GM23338 (cell line): ENCODE measurements around the gene CPSF6. TPM values are rescaled to one million over a fixed set of nuclear protein-coding genes. Genes with fewer than 3 reads are reported as not detected.

Experiments used
- ATAC-seq: fragments of 200-7000 bp; cut with Tn5 transposase; 3 replicates; pipeline ENCODE4 v1.9.1; 2020
- DNase-seq: peaks from one replicate; pipeline ENCODE4 v3.0.0-alpha.2; 2015; ENCODE audit warnings: low spot score
- H2AFZ ChIP-seq: fragments of 200-600 bp; sonication (generic); 2 replicates; pipeline ENCODE4 v1.8.0; 2016; ENCODE audit warnings: antibody characterized with exemption, mild to moderate bottlenecking, moderate library complexity
- H3F3A ChIP-seq: fragments of 200-600 bp; sonication (generic); replicated peaks from 2 replicates; pipeline ENCODE4 v1.8.0; 2017; ENCODE audit warnings: antibody characterized with exemption, mixed run types, low read depth
- H3K27ac ChIP-seq: fragments of 200-600 bp; sonication (generic); 2 replicates; pipeline ENCODE4 v1.6.1; 2016; ENCODE audit warnings: low read depth
- H3K27me3 ChIP-seq: fragments of 200-600 bp; sonication (generic); 2 replicates; pipeline ENCODE4 v1.8.0; 2016; ENCODE audit warnings: mild to moderate bottlenecking, mixed run types, moderate library complexity; ENCODE audit not compliant: insufficient read depth
- H3K36me3 ChIP-seq: fragments of 200-600 bp; sonication (generic); 2 replicates; pipeline ENCODE4 v1.8.0; 2016; ENCODE audit warnings: mild to moderate bottlenecking; ENCODE audit not compliant: insufficient read depth
- H3K4me1 ChIP-seq: fragments of 200-600 bp; sonication (generic); 2 replicates; pipeline ENCODE4 v1.8.0; 2016; ENCODE audit warnings: mild to moderate bottlenecking, moderate library complexity; ENCODE audit not compliant: insufficient read depth
- H3K4me2 ChIP-seq: fragments of 200-600 bp; sonication (generic); 2 replicates; pipeline ENCODE4 v1.7.1; 2017; ENCODE audit warnings: mixed run types
- H3K4me3 ChIP-seq: fragments of 200-600 bp; sonication (generic); 2 replicates; pipeline ENCODE4 v1.6.1; 2016; ENCODE audit warnings: mixed run types
- H3K79me2 ChIP-seq: fragments of 200-600 bp; sonication (generic); replicated peaks from 2 replicates; pipeline ENCODE4 v1.8.0; 2017; ENCODE audit warnings: mild to moderate bottlenecking; ENCODE audit not compliant: insufficient read depth
- H3K9me2 ChIP-seq: fragments of 200-600 bp; sonication (generic); 2 replicates; pipeline ENCODE4 v1.8.0; 2017; ENCODE audit not compliant: insufficient read depth
- H4K20me1 ChIP-seq: fragments of 200-600 bp; sonication (generic); replicated peaks from 2 replicates; pipeline ENCODE4 v1.8.0; 2017; ENCODE audit warnings: mild to moderate bottlenecking; ENCODE audit not compliant: insufficient read depth
- H3K27ac Mint-ChIP-seq: 2 replicates; pipeline ENCODE4 v1.8.0; 2020; ENCODE audit warnings: inconsistent platforms, mild to moderate bottlenecking, moderate library complexity, mixed read lengths
- H3K27me3 Mint-ChIP-seq: 3 replicates; pipeline ENCODE4 v1.8.0; 2022; ENCODE audit warnings: low read depth, mild to moderate bottlenecking, moderate library complexity, mixed read lengths, inconsistent platforms; ENCODE audit not compliant: insufficient read depth, poor library complexity
- H3K36me3 Mint-ChIP-seq: 3 replicates; pipeline ENCODE4 v1.8.0; 2021; ENCODE audit warnings: low read depth, mild to moderate bottlenecking, inconsistent platforms, moderate library complexity, mixed read lengths
- H3K4me1 Mint-ChIP-seq: 3 replicates; pipeline ENCODE4 v1.8.0; 2020; ENCODE audit warnings: mild to moderate bottlenecking, inconsistent platforms, mixed read lengths
- H3K4me3 Mint-ChIP-seq: 3 replicates; pipeline ENCODE4 v1.8.0; 2021; ENCODE audit warnings: moderate library complexity, mild to moderate bottlenecking, inconsistent platforms, mixed read lengths
- H3K9me3 Mint-ChIP-seq: 3 replicates; pipeline ENCODE4 v1.8.0; 2020; ENCODE audit warnings: moderate library complexity, mild to moderate bottlenecking, inconsistent platforms, mixed read lengths
- ETS1 ChIP-seq: IDR thresholded peaks from 2 replicates; pipeline ENCODE4 v1.6.1; 2016; ENCODE audit warnings: antibody characterized with exemption
- EZH2phosphoT487 ChIP-seq: fragments of 200-600 bp; sonication (generic); IDR thresholded peaks from one replicate; pipeline ENCODE4 v1.8.1; 2018; ENCODE audit warnings: antibody characterized with exemption; ENCODE audit not compliant: unreplicated experiment
- POLR2AphosphoS5 ChIP-seq: IDR thresholded peaks from 2 replicates; pipeline ENCODE4 v1.6.1; 2016; ENCODE audit warnings: antibody characterized with exemption, low read depth
- STAT1 ChIP-seq: IDR thresholded peaks from one replicate; pipeline ENCODE4 v1.6.1; 2016; ENCODE audit warnings: antibody characterized with exemption; ENCODE audit not compliant: unreplicated experiment
- ZNF462 ChIP-seq: fragments of 250-450 bp; sonication (Bioruptor Pico); IDR thresholded peaks from 2 replicates; pipeline ENCODE4 v1.5.0; 2020; ENCODE audit warnings: mild to moderate bottlenecking, moderate library complexity
- polyA plus RNA-seq: library from polyadenylated mRNA; unstranded; fragments of >200 nt; fragmentation: Nextera tagmentation; extraction: Ambion mirVana; gene quantifications from 2 replicates; pipeline ENCODE4 v1.2.1, GENCODE V29; 2016
- total RNA-seq: library from RNA; depleted of rRNA; stranded (reverse); fragments of >200 nt; shearing (Covaris generic); gene quantifications from 2 replicates; pipeline ENCODE4 v1.2.3, GENCODE V29; 2014

The CPSF6 gene
- total and polyA plus RNA-seq, 2 experiments from 2014 or later, result 80.7 to 136 TPM

GRCh38 chr12:69254862-69255261, 15.5 kb downstream of the CPSF6 start (continued):
- TF ChIP-seq ZNF462 (CRISPR knock-in tag) (no peak), ETS1 (no peak), EZH2phosphoT487 (no peak)

GRCh38 chr12:69258655-69259054, 19.3 kb downstream of the CPSF6 start:
- H3K36me3 ChIP-seq, result peaks cover 94% of the 10 kb centered on the region
- peaks cover 30% of the 10 kb centered on the region for H4K20me1 ChIP-seq
- peaks cover 67% of the 10 kb centered on the region for H3K79me2 ChIP-seq

More at GRCh38 chr12:69258655-69259054, 19.3 kb downstream of the CPSF6 start:
- DNase-seq (no peak), ATAC-seq (no peak)
- H2AFZ ChIP-seq, result no peak overlapping the region
- Mint-ChIP-seq H3K27ac (no peak overlapping the region), H3K36me3 (peaks cover 79% of the 10 kb centered on the region), H3K27me3 (peaks cover 4% of the 10 kb centered on the region), H3K9me3 (no peaks in the 10 kb centered on the region), H3K4me3 (no peak overlapping the region), H3K4me1 (no peaks in the 10 kb centered on the region)
- no peak overlapping the region for H3K27ac ChIP-seq
- TF ChIP-seq STAT1 (no peak), POLR2AphosphoS5 (no peak)
- H3F3A ChIP-seq, result 0 out of 2 replicates have a peak, but pooled peaks cover 2% of the 10 kb centered on the region
- no peaks in the 10 kb centered on the region for H3K9me2 ChIP-seq
- H3K27me3 ChIP-seq, result no peaks in the 10 kb centered on the region
- no peaks in the 10 kb centered on the region for H3K4me1 ChIP-seq
- no peak overlapping the region for H3K4me3 ChIP-seq
- H3K4me2 ChIP-seq, result no peak overlapping the region
